GM18909 (cell line): ENCODE measurements around the gene ACOT7.
"Not testable (repeated sequence)": the region's sequence is repeated elsewhere in the genome, so short reads cannot be mapped to it uniquely, and the experiment has no call there.

Source experiments
- ATAC-seq: cut with Tn5 transposase; IDR thresholded peaks from one replicate; pipeline ENCODE4 v1.9.1; 2021; ENCODE audit warnings: mild to moderate bottlenecking; ENCODE audit not compliant: unreplicated experiment, poor library complexity

Gene ACOT7, protein sequence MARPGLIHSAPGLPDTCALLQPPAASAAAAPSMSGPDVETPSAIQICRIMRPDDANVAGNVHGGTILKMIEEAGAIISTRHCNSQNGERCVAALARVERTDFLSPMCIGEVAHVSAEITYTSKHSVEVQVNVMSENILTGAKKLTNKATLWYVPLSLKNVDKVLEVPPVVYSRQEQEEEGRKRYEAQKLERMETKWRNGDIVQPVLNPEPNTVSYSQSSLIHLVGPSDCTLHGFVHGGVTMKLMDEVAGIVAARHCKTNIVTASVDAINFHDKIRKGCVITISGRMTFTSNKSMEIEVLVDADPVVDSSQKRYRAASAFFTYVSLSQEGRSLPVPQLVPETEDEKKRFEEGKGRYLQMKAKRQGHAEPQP

DNA sequence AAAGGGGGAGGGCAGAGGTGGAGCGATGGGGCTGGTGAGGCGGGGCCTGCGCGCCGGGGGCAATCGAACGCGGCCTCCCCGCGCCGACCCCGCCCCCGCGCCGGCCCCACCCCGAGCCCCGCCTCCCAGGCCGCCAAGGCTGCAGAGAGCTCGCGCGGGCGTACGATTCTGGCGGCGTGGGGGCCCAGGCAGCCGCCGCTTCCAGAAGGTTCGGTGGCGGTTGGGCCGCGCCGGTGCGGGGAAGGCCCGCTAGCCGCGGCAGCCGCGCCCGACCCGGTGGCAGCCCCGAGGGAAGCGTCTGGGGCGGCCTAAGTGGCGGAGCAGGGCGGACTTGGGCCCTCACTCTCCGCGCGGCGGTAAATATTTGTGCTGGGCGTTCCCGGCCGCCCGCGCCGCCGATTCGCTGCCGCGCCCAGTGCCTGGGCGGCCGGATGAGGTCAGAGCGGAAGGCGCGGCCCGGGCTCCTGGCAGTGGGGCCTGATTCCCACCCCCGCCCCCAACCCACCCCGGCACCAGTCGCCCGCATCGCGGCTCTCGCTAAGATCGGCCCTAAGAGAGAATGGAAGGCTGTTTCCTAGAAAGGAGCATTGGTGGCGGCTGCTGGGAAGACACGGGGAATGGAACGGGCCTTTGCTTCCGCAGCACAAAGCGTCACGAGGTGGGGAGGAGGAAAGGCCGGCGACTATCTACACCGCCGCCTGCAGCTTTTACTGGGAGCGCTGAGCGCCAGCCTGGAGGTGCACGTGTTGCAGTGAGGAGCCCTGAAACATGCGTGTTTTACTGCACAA is at the start of gene ACOT7:
ACOT7 (minus strand) TSS at position 368 of the 788 bp plus-strand sequence. CDS start 368 bp downstream, outside the sequence.
- ATAC-seq, result peak; percentile 82

DNA sequence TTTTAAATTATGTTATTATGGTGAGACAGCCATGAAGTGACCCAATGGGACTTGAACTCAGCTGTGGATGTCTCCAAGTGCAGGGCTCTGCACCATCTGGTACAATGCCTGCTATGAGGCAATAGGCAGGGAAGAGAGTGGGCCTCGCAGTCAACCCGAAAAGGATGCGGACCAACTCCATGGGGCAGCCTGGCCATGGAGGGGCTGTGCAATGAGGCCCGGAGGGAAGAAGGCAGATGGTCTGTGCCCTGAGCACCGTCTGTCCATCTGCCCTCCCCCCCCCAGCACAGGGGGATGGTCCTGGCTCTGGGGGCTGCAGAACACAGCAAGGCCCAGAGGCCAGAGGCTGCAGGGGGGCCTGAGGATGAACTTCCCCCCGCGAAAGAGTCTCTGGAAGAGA is 48.0 kb upstream of the ACOT7 start:
- no peak for ATAC-seq

- ATAC-seq, result peak; percentile 39
Observed at GRCh38 chr1:6440198-6441126, 46.9 kb upstream of the ACOT7 start.

GRCh38 chr1:6438047-6438525 is 44.5 kb upstream of the ACOT7 start:
- peak; percentile 61 for ATAC-seq

- ATAC-seq, result not testable (repeated sequence)
Observed at GRCh38 chr1:6437012-6437700, 43.6 kb upstream of the ACOT7 start.

GRCh38 chr1:6436277-6436676 is 42.7 kb upstream of the ACOT7 start:
- not testable (repeated sequence) for ATAC-seq

GRCh38 chr1:6435547-6435946 is 42.0 kb upstream of the ACOT7 start:
- no peak for ATAC-seq

DNA sequence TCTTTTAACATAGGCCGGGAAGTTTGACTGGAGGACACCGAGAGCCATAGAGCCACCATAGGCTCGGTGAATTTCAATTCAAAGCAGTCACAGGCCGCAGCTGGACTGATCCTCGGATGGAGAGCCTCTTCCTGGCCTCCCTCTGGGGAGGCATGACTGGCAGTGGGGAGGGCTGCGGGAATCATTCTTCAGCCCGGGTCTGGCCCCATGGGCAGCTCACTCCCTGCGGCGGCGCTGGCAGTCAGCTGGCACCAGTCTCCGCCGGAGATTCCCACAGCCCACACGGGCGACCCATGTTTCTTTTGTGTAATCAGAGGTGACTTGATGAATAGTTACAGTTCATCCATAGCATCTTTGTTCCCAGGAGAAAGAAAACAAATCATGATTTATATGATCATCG is 41.6 kb upstream of the ACOT7 start:
- no peak for ATAC-seq

- no peak for ATAC-seq
Observed at GRCh38 chr1:6434186-6434585, 40.6 kb upstream of the ACOT7 start.

DNA sequence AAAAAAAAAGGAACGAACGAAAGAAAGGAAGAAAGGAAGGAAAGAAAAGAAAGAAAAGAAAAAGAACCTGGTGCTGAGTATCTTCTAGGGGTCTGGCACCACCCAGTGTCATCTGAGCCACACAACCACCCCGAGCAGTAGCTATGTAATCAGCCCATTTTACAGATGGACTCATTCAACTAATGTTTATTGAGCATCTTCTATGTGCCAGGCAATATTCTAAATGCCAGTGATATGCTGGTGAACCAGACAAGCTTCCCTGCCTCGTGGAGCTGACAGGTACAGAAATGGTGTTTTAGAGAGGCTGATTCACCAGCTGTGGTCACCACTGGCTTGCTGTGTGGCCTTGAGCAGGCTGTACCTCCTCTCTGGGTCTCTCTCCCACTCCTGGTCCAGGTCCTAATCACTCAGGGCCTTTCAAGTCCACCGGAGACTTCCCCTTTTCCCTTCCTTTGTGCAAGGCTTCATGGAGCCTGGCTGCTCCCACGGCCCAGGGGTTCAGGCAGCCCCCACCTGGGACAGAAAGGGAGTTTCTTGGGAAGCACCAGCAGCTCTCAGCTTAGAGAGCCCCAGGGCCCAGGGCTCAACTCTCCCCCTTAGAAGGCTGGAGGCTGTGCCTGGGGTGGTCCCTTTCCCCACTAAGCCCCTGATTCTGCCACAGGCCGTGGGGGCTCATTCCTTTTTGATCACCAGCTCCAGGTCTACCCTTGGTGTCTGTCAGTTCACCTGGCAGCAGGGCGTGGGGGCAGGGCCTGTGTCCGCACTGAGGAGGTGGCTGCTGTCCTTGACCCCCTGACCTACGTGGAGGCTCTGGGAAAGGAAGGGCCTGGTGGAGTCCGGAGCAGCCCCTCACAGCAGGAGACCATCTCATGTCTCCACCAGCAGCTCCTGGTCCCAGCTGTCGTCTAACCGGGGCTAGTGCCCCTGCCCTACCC is 38.3 kb upstream of the ACOT7 start:
- ATAC-seq, result not testable (repeated sequence)

DNA sequence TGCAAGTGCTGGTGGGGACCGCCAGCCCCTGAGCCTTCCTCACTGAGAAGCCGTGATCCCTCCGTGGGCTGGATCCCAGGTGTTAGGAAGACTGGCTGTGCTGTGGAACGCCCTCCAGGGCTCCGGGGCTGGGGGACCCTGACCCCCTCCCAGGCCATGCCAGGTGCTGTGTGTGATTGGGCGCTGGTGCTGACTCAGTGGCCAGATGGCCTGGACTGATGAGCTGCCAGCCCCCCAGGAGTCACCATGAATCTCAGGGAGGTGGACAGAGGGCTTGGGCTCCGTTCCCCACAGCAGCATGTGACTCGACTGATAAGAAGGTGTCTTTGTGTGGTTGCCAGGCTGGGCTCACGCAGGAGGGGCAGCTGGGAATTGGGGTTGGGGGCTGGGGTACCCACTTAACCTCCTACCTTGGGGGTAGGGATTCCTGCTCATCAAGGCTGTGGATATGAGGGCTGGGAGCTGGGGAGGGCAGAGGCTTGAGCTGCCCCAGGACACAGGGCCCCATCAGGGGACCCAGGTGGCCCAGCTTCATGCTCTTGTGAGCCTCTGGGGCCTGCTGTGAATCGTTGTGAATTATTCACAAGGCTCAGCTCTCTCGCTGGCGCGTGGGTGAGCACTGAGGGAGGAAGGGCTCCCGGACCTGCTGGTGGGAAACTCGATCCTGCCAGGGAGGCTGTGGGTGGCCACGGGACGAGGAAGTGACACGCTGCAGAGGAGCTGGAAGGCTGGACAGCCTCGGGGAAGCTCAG is 36.3 kb upstream of the ACOT7 start:
- not testable (repeated sequence) for ATAC-seq

DNA sequence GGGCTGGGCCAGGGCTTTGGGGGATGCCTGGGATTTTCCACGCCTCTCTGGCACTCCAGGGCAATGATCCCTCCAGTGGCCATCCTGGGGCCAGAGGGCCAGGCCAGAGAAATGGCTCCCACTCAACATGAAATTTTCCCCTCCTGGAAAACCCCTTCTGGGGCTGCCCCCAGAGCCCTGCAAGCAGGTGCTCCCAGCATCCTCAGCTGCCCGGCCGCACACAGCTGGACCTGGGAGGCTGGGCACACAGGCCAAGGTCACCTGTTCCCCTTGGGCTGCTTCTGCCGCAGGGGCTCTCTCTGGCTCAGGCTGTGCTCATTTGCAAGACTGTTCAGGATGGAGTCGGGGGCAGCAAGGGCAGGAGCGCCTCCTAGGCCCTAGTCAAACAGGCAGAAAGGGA is 34.9 kb upstream of the ACOT7 start:
- ATAC-seq, result not testable (repeated sequence)

GRCh38 chr1:6427441-6428390 is 34.1 kb upstream of the ACOT7 start:
- ATAC-seq, result no peak

GRCh38 chr1:6426972-6427350 is 33.4 kb upstream of the ACOT7 start:
- no peak for ATAC-seq

GRCh38 chr1:6426277-6426971 is 32.9 kb upstream of the ACOT7 start:
- ATAC-seq, result no peak

DNA sequence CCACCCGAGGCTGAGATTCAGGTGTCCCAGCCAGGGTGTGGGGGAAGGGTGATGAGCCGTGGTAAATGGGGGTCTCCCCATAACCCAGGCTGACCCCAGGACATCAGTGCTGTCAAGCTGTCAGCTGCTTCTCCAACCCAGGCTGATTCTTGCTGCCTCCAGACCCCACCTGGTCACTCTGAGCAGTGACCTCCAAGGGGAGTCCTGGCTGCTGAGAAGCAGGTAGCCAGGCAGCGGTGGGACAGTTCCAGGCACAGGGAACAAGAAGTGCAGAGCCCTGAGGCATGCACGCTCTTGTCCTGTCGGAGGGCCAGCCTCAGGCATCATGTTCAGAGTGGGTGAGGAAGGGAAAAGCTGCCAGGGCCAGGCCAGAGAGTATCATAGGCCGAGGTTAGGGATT is 32.1 kb upstream of the ACOT7 start:
- no peak for ATAC-seq
